GM10847 (cell line): Measurements from ENCODE around the gene CXXC5.

Experiments used
- POLR2A ChIP-seq: IDR thresholded peaks from 2 replicates; pipeline ENCODE4 v1.6.1; 2011; ENCODE audit not compliant: insufficient read length; ENCODE audit errors: extremely low read depth

Gene CXXC5

DNA sequence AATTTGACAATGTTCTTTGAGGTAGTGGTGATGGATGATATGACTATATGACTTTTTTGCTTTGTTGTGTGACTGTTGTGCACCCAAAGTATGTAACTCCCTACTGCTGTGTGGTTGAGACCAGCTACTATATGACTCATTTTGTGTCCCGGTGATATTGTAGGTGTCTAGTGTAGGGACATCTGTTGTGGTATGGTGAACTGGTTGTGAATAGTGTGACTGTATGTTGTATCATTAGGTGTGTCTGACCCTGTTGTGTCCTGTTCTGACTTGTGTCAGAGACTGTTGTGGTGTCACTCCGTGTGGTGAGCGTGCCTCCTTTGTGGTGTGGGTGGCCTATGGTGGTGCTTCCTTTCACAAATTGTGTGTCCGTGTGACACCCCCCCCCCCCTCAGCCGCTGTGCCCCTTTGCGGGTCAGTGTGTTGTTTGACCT is 11.2 kb upstream of the CXXC5 start:
- TF ChIP-seq POLR2A, result no peak

DNA sequence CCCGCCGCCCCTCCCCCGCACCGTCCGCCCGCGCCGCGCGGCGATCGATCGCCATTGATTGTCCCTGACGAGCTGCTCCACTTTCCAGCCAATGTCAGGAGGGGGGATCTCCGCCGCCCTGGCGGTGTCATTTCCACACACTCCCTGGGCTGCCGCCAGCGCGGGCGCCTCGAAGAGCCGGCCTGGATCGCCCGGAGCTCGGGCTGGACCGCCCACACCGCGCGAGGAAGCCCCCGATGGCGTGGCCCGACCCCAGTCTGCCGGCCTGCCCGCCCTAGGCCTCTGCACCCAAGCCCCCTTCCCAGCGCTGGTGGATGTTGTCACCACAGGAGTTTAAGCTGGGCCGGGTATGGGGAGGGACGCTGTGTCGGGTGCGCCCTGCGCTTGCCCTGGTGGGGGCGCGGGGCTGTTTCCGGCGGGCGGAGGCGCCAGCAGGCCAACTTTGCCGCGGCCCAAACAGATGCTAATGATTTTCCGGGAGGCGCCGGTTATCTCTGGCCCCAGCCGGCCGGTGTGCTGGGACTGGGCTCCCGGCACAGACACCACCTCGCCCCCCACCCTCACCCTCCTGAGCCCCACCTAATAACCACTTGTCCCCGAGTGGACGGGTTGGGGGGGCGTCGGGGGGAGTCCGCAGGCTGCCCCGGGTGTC is 10.6 kb upstream of the CXXC5 start:
- TF ChIP-seq POLR2A, result no peak

DNA sequence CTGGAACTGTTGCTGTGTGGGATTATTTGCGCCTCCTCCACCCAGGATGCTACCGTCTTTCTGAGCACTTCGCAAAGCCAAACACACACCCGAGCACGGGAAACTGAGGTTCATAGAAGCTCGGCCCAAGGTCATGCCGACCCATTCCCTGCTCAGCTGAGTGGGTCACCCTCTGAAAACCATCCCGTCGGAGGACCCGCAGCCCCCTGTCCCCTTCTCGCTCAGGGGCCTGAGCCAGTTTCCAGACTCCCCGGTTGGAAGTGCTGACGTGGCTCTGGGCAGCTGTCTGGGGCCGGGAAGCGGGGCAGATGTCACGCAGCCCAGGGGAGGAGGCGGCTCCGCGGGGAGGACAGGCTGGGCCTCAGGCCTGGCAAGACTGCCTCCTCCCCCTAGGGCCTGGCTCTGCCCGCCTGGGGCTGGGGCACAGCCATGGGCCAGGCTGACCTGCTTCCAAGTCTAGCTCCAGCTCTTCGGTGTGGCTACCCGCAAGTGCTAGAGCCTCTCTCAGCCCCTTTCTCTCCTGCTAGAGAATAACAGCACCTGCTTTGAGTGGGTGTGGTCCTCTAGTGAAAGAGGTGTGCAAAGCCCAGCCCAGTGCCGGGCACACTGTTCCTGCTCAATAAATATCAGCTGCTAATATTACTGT is 9.9 kb upstream of the CXXC5 start:
- peak; percentile 24 for TF ChIP-seq POLR2A

DNA sequence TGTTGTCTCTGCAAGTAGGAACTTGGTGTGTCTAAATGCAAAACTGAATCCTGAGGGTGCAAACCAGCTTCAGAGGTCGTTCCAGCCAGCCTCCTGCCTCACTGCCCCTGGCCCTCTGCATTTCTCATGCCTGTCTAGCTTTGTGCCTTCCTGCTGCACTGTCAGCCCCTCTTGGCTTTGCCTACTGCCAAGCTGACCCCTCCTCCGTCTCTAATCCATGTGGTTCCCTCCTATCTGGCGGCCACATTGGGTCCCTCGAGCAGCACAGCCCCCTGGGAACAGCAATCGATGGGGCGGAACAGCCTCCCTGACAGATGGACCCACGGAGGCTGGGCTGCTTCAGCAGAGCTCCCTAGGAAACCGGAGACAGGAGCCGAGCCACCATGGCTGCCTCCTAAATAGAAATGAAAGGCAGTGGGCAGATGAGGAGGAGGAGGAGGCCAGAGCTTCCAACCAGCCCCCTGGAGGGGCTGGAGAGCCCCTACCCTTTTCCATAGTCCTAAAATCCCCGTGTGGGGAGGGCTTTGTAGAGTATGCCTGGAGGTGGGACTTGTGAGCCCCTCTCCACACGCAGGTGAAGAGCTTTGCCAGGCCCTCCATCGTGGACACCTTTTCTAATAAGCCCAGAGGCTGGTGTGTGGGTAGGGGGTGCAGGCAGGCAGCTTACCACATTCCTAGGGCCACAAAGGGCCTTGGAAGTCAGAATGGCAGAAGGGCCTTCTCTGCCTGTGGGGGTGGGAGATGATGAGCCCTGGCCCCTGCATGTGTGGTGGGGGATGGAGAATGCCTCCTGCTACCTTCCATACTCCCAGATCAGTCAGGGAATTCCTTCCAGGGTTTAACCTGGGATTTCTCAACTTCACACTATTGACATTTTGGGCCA is 9.2 kb upstream of the CXXC5 start:
- no peak for TF ChIP-seq POLR2A

DNA sequence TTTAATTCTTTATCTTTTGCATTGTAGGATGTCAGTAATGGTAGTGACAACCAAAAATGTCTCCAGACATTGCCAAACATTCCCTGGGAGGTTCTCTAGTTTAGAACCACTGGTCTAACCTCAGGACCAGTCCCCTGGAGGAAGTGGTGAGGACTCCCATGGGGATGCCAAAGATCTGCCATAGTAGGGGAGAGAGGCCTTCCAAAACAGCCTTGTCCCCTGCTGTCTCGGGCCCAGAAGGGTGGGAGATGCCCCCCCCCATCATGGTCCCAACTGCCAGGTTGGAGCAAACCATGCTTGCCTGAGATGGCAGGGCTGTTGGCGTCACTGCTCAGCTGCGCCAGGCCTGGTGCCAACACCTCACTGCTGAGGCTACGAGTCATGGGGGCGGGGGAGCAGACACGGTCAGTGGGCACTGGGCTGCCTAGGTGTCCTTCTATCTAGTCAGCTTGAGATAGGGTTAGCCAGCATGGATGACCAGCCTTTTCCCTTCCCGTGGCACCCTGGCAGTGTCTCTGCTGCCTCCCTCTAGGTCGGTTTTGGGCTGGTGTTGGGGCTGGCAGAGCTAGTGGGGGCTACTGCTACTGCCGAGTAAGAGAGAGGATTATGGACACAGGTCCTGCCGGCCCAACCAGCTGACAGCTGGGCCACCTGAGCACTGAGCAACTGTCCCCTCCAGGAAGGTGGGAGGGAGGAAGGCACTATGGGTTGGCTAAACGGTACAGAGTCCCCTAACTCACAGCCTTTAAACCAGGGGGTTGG is 8.3 kb upstream of the CXXC5 start:
- TF ChIP-seq POLR2A, result no peak

DNA sequence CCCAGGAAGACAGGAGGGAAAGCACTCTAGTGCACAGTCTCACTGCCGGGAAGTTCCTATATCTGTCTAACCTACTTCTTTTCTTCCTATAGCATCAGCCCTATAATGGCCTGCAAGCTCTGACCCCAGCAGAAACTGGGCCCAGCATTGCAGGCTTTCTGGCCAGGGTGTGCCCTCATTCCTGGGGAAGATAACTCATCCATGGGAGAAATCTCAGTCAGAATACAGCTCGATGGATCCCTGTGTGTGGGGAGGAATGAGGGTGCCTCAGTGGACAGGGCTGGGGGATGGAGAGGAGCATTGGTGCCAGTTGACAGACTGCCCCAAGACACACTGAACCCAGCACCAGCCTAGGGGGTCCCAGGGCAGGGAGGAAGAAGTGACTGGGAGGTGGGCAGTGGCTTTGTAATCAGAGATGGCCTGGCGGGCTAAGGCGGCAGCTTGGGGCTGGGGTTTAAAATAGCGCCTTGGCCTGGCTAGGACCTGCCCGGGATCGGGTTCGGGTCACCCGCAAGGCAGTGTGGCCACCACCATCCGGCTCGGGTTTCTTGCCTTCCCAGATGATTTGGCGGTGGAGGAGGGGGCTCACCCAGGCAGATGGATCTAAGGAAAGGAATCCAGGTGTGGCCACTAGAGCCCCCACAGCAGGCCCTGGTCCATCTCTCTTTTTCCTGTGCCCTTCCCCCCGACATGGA is 7.6 kb upstream of the CXXC5 start:
- TF ChIP-seq POLR2A, result no peak

DNA sequence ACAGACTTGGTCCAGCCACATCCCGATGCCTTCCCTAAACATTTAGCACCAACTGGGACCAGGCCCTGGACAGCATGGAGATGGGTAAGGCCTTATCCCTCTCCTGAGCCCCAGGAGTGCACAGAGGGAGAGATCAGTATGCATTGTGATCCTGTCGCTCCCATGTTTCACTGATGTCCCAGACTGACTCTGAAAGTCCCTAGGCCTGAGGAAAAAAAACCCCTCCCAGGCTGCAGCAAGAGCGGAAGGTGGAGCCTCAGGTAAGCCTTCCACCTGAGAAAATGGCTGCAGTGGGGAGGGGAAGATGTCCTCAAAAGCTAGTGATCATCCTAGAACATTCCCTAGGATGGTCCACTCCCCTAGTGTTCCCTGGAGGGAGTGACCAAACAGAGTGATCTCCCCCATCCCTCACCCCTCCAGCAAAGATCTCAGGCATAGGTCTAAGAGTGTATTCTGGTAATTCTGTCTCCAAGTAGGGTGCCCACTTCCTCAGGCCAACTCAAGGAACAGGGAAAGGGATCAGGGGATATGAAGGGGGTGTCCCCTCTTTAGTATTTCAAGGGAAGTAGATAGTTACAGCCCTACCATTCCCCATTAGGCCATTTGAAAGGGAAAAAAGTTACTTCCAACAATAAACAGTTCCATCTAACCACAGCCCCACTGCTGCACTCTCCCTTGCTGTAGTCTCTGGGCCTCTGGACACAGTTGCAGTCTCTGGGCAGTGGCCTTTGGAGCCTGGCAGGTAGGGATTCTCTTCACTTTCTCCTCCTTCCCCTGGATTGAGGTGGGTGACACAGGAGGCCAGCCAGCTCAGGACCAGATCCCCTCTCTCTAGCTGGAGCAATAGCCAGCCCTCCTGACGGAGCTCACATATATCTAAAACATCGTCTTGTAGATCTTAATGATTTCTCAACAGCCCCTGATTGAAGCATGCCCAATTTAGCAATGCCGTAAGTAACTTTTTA is 6.8 kb upstream of the CXXC5 start:
- TF ChIP-seq POLR2A, result no peak

DNA sequence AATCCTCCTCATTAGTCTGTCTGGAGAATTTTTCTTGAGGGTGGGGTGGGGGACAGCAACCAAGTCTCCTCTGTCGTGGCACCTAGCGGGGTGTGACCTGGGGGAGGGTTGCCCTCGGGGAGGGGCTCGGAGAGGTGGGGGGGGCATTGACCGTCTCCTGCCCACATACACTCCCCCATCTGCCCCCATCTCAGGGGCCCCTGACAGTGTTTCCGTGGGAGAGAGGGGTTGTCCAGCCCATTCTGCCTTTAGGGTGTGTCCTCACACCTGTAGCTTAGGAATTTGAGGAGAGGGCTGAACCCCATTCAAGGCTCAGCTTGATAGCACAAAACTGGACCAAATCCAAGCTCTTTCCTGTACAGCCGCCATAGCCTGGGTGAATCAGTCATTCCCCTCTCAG is 5.9 kb upstream of the CXXC5 start:
- TF ChIP-seq POLR2A, result no peak

DNA sequence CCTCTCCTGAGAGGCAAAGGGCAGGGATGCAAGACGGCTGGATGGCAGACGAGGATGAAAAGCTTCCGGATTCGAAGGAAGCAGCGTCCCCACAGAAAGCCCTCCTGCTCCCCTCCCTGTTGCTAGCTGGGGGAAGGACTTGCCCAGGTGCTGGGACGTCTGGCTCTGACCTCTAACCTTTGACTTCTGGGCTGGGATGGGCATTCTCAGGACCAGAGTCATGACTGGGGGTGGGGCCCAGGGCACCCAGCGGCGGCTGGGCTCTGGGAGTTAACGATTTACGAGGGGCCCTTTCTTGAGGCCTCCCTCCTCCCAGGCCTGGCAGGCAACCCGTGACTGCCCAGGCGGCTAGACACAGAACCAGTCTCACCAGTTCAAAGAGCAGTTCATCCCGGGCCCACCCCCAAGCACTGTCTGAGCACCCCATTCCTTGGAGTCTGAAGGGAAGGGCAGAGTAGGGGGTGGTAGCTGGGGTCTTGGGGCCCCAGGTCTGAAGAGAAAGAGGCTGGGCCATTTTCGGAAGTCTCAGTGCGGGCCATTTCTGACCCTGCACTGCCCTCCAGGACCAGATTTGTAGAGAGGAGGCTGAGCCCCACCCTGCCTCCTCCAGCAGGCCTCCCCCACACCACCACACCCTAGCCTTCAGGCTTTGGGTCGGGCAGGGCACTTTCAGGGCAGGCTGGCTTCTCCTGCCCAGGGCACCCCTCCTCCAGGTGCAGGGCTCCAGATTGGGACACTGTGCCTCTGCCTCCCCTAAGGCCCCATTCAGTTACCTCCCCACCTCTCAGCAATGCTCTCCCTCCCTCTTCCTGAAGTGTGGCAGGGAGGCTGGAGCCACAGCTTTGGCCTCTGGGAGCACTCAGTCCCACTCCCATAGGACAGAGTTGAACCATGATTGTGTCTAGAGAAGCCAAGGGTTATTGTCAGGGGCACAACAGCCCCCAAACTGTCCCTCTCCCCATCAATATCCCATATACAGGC is 5.0 kb upstream of the CXXC5 start:
- no peak for TF ChIP-seq POLR2A

DNA sequence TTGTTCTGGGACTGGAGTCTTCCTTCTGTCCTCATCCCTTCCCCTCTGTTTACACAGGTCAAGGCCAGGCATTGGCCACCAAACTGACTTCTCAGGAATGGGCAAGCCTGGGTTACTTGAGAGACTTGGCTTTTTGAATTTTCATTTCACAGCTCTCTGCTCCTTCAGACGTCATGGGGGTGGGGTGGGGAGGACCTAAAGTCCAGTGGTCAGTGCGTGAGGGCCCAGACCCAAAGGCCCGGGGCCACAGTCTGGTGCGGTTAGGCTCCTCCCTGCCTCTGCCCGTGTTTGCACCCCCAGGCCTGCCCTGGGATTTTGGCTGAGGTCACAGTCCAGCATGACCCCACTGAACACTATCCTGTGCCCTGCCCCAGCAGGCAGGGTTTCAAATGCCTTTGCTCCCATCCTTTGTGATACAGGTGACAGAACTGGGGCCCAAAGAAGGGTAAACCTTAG is 4.1 kb upstream of the CXXC5 start:
- no peak for TF ChIP-seq POLR2A

DNA sequence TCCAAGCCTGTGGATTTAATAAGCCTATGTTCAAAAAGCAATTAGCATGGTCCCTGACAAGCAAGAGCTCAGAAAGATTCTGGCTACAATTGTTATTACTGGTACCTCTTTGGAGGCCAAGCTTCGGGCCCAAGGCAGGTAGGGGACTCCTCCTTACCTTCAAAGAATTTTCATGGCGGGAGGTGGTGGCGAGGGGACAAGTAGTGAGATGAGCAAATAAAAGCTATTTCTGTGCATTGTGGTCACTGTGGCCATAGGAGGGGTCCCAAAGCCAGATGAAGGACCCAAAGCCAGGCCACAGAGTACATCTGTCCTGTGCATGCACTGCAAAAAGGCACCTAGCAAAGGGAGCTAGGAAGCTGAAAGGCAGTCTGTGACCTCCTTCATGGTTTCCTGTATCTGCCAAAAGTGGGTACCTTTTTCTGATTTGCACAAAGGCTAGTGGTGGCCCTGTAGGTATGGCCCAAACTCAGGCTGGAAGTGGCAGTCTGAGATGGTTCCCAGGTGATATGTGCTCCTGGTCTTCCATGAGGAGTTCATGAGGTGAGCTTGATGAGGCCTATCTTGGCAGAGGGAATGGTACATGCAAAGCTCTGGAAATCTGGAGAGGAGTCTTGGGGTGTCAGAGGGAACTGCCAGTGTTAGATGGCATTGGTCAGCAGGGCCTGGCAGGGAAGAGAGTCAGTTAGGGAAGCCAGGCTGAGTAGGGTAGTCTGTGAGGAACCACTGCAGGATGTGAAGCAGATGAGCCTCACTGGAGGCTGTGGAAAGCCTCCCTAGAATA is 3.3 kb upstream of the CXXC5 start:
- TF ChIP-seq POLR2A, result no peak

DNA sequence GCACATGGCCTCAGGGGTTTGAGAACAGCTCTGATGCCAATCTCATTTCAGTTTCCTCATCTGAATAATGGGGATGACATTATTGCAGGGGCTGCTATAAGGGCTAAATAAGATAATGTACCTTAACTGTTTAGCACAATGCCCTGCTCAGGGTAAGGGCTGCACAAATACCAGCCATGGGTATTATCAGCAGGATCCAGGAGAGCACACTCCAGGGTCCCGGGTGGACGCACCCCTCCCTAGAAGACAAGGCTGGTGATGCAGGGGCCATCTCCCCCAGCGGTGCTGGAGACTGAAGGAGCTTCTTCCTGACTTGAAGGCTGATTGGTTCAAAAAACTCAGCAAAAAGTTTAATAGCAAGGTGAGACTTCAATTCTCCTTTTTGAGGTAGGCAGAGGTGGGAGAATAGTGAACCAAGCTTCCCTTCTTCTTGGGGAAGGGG is 2.7 kb upstream of the CXXC5 start:
- TF ChIP-seq POLR2A, result no peak

DNA sequence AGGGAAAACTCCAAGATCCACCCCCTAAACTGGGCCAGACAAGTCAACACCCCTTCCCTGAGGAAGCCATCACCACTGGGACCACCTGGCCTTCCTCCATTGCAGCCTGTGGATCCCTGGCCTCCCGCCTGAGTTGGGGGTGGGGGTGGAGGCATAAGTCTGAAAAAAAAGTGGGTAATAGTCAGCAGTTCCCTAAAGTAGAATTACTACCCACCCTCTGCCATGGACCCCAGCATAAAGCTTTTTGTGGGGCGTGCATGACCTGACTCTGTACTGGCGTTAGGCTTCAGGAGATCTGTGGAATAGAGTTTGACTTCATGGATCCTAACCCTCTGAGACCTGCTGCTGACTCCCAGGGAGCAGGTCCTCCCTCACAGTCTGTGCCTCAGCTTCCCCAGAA is 2.0 kb upstream of the CXXC5 start:
- TF ChIP-seq POLR2A, result no peak
